K562 (cell line): ENCODE data around the gene MAMDC4. TPM values are rescaled to one million over a fixed set of nuclear protein-coding genes. Genes with fewer than 3 reads are reported as not detected.
A peak's percentile ranks its signal among the peaks of the same experiment; 100 is the strongest.

Experiments
- ATAC-seq: fragments of 200-7000 bp; cut with Tn5 transposase; 3 replicates; pipeline ENCODE4 v1.9.1; 2020; ENCODE audit warnings: moderate library complexity
- BruUV-seq: library from RNA; stranded (reverse); fragments of 400-500 nt; replicated peaks from 2 replicates; lab custom pipeline; 2021; lab: Mats Ljungman, UMichigan
- CTCF ChIA-PET: fragments of 300-600 bp; formaldehyde crosslinking; extraction: SDS; loops from one replicate; lab custom pipeline; 2021; ENCODE audit warnings: low intra/inter-chr PET ratio; lab: Yijun Ruan, JAX
- POLR2A ChIA-PET: fragments of 300-600, 350-650 bp; sonication (Branson Sonifier 250); formaldehyde crosslinking; extraction: SDS; loops from one replicate; lab custom pipeline; 2021; ENCODE audit warnings: antibody characterized with exemption, inconsistent platforms; lab: Yijun Ruan, JAX
- DNase-seq, 4 experiments: peaks; one replicate each; pipeline versions ENCODE4 v3.0.0 to v3.0.0-alpha.2; 2011 to 2018; ENCODE audit warnings: low spot score in 3 of 4, mixed read lengths in 3 of 4; ENCODE audit errors: extremely low read depth in 1 of 4
- FAIRE-seq: peaks from 2 replicates; lab custom pipeline; 2011; peaks lifted over from hg19 to GRCh38; lab: Jason Lieb, UNC
- H2AFZ ChIP-seq: 2 replicates; pipeline ENCODE4 v1.6.0; 2011; ENCODE audit warnings: low read depth, low read length, control low read depth, inconsistent platforms
- H3K27ac ChIP-seq: fragments of 200-600 bp; 3 replicates; pipeline ENCODE4 v1.8.0; 2011; ENCODE audit warnings: low read depth, mild to moderate bottlenecking, control low read depth, inconsistent platforms, low read length, moderate library complexity, mixed read lengths; ENCODE audit errors: extremely low read depth
- H3K27me3 ChIP-seq, 2 experiments: fragments of 300-600 bp in 1 of 2; 2 replicates in 1 of 2; 3 replicates in 1 of 2; pipeline versions ENCODE4 v1.6.0 to v1.8.0; 2011; ENCODE audit warnings: inconsistent platforms in 2 of 2, low read length in 2 of 2, mild to moderate bottlenecking in 1 of 2, mixed read lengths in 1 of 2, moderate library complexity in 1 of 2; ENCODE audit not compliant: control insufficient read depth in 2 of 2, insufficient read depth in 2 of 2
- H3K36me3 ChIP-seq: fragments of 300-600 bp; 3 replicates; pipeline ENCODE4 v1.8.0; 2011; ENCODE audit warnings: mild to moderate bottlenecking, low read length, inconsistent platforms; ENCODE audit not compliant: control insufficient read depth, insufficient read depth
- H3K4me1 ChIP-seq, 2 experiments: fragments of 200-600 bp in 1 of 2; replicated peaks in 1 of 2; 2 replicates in 1 of 2; 3 replicates in 1 of 2; pipeline versions ENCODE4 v1.5.1 to v1.8.0; 2011; ENCODE audit warnings: inconsistent platforms in 2 of 2, low read length in 2 of 2, mild to moderate bottlenecking in 1 of 2, mixed read lengths in 1 of 2, moderate library complexity in 1 of 2; ENCODE audit not compliant: control insufficient read depth in 2 of 2, insufficient read depth in 2 of 2
- H3K4me2 ChIP-seq: 2 replicates; pipeline ENCODE4 v1.6.1; 2011; ENCODE audit warnings: low read length, control low read depth, inconsistent platforms, mixed read lengths; ENCODE audit not compliant: insufficient read depth
- H3K4me3 ChIP-seq: fragments of 200-600 bp; sonication (generic), shearing (Covaris generic); 2 replicates; pipeline ENCODE4 v1.5.1; 2016; ENCODE audit warnings: control low read depth, inconsistent platforms
- H3K79me2 ChIP-seq: fragments of 200-600 bp; 3 replicates; pipeline ENCODE4 v1.8.0; 2011; ENCODE audit warnings: low read length, inconsistent platforms; ENCODE audit not compliant: control insufficient read depth, insufficient read depth
- H3K9ac ChIP-seq, 2 experiments: 2 replicates each; pipeline versions ENCODE4 v1.6.0 to v1.6.1; 2011; ENCODE audit warnings: low read depth in 2 of 2, low read length in 2 of 2, control low read depth in 1 of 2, inconsistent platforms in 1 of 2, mild to moderate bottlenecking in 1 of 2, mixed read lengths in 1 of 2; ENCODE audit not compliant: insufficient read depth in 1 of 2
- H3K9me1 ChIP-seq: one replicate; pipeline ENCODE4 v1.6.0; 2011; ENCODE audit warnings: inconsistent platforms, mild to moderate bottlenecking, low read length, moderate library complexity; ENCODE audit not compliant: control insufficient read depth, insufficient read depth
- H3K9me3 ChIP-seq: replicated peaks from 2 replicates; pipeline ENCODE4 v1.5.1; 2011; ENCODE audit warnings: low read depth, low read length, inconsistent platforms; ENCODE audit not compliant: control insufficient read depth, insufficient read depth
- H4K20me1 ChIP-seq: replicated peaks from 2 replicates; pipeline ENCODE4 v1.6.1; 2011; ENCODE audit warnings: low read length, inconsistent platforms, mixed read lengths; ENCODE audit not compliant: control insufficient read depth, insufficient read depth
- CBFA2T3 ChIP-seq: fragments of 450-650 bp; IDR thresholded peaks from 2 replicates; pipeline ENCODE4 v1.6.1; 2017
- ETS1 ChIP-seq: conservative IDR thresholded peaks from 2 replicates; pipeline ENCODE4 v1.6.1; 2011; ENCODE audit warnings: low read depth, mild to moderate bottlenecking, low read length; ENCODE audit not compliant: control insufficient read depth
- LARP7 ChIP-seq: fragments of 450-650 bp; IDR thresholded peaks from 2 replicates; pipeline ENCODE4 v1.6.1; 2016
- MAFG ChIP-seq: fragments of 450-650 bp; conservative IDR thresholded peaks from 2 replicates; pipeline ENCODE4 v1.6.1; 2016; ENCODE audit warnings: missing genetic modification characterization, missing compliant biosample characterization
- NFATC3 ChIP-seq: fragments of 450-650 bp; IDR thresholded peaks from 2 replicates; pipeline ENCODE4 v1.6.1; 2017; ENCODE audit warnings: mild to moderate bottlenecking
- NFIX ChIP-seq: fragments of 250-450 bp; sonication (Bioruptor Pico); IDR thresholded peaks from 2 replicates; pipeline ENCODE4 v1.4.0; 2020; ENCODE audit warnings: low read depth, mild to moderate bottlenecking, moderate library complexity
- PCBP2 ChIP-seq: fragments of 200-400 bp; formaldehyde crosslinking; IDR thresholded peaks from 2 replicates; pipeline ENCODE4 v1.6.1; 2018; ENCODE audit warnings: low read length, low read depth, mild to moderate bottlenecking, moderate library complexity; ENCODE audit not compliant: poor library complexity, severe bottlenecking
- PHB ChIP-seq: fragments of 250-450 bp; sonication (Bioruptor Pico); IDR thresholded peaks from 2 replicates; pipeline ENCODE4 v1.5.0; 2021
- POLR2A ChIP-seq: fragments of 450-650 bp; conservative IDR thresholded peaks from 2 replicates; pipeline ENCODE4 v1.6.1; 2016
- POLR2G ChIP-seq: fragments of 200-400 bp; formaldehyde crosslinking; IDR thresholded peaks from 2 replicates; pipeline ENCODE4 v1.6.1; 2017; ENCODE audit warnings: low read depth, mild to moderate bottlenecking, antibody characterized with exemption, low read length, moderate library complexity
- POLR3A ChIP-seq: IDR thresholded peaks from 2 replicates; pipeline ENCODE4 v1.6.1; 2011; ENCODE audit warnings: borderline replicate concordance, mild to moderate bottlenecking, moderate library complexity; ENCODE audit not compliant: insufficient read length, insufficient read depth; ENCODE audit errors: extremely low read depth
- RBFOX2 ChIP-seq: fragments of 200-400 bp; formaldehyde crosslinking; IDR thresholded peaks from 2 replicates; pipeline ENCODE4 v1.6.1; 2017; ENCODE audit warnings: low read depth, mild to moderate bottlenecking, low read length, moderate library complexity
- RBM22 ChIP-seq: fragments of 200-400 bp; formaldehyde crosslinking; IDR thresholded peaks from 2 replicates; pipeline ENCODE4 v1.6.1; 2018; ENCODE audit warnings: low read length, low read depth; ENCODE audit not compliant: poor library complexity, severe bottlenecking
- TEAD1 ChIP-seq, 2 experiments: fragments of 450-650 bp in 1 of 2; sonication (generic) in 1 of 2; formaldehyde crosslinking; IDR thresholded peaks; 2 replicates each; pipeline versions ENCODE4 v1.4.0 to v1.8.0; 2020 to 2022; ENCODE audit warnings: mild to moderate bottlenecking in 2 of 2, missing genetic modification reagents in 1 of 2
- ZNF324 ChIP-seq: fragments of 250-450 bp; sonication (Bioruptor Pico); IDR thresholded peaks from 2 replicates; pipeline ENCODE4 v1.4.0; 2020; ENCODE audit warnings: mild to moderate bottlenecking
- WGBS: fragments of 100-300 bp; shearing (Covaris generic); methylation state at CpG from one replicate; pipeline ENCODE4 v1.1.6; 2016; ENCODE audit warnings: low coverage, mixed read lengths; ENCODE audit not compliant: insufficient coverage; ENCODE audit errors: missing lambda C conversion rate; 5-methylcytosine and 5-hydroxymethylcytosine counted together
- in situ Hi-C: fragments of 300-500 bp; cut with MboI; formaldehyde crosslinking; loops from 4 replicates; pipeline ENCODE4 v1.15.0; 2018; ENCODE audit warnings: inconsistent platforms, mixed read lengths
- intact Hi-C: fragments of 100-400 bp; cut with micrococcal nuclease; formaldehyde crosslinking; loops from 2 replicates; pipeline ENCODE4 v1.14.2; 2022
- polyA plus RNA-seq, 8 experiments: library from polyadenylated mRNA; depleted of rRNA in 4 of 8; stranded (reverse) in 5 of 8; unstranded in 3 of 8; fragments of >200 nt; fragmentation: Nextera tagmentation in 2 of 8; fragmentation: Illumina TruSeq in 1 of 8; extraction: Ambion mirVana in 2 of 8; extraction: Trizol in 1 of 8; gene quantifications; 2 replicates each; pipeline versions ENCODE4 v1.2.1 to v1.2.3, GENCODE V29; 2011 to 2014; ENCODE audit warnings: inconsistent platforms in 1 of 8, missing spikeins in 1 of 8
- total RNA-seq, 7 experiments: library from RNA; depleted of rRNA in 6 of 7; stranded (reverse); fragments of >200 nt in 6 of 7; fragmentation: Illumina TruSeq in 2 of 7; extraction: Trizol in 2 of 7; gene quantifications; 2 replicates each; pipeline versions ENCODE4 v1.2.1 to v1.2.3, GENCODE V29; 2011 to 2021; ENCODE audit warnings: low replicate concordance in 1 of 7
- TF ChIP-seq, protein P1 (sequence below): fragments of 250-450 bp; sonication (Bioruptor Pico); IDR thresholded peaks from 2 replicates; pipeline ENCODE4 v1.8.0; 2022; ENCODE audit warnings: inconsistent platforms, mild to moderate bottlenecking, moderate library complexity, borderline replicate concordance
- TF ChIP-seq, protein P2 (sequence below): sonication (generic); formaldehyde crosslinking; IDR thresholded peaks from 2 replicates; pipeline ENCODE4 v1.4.0; 2020; ENCODE audit warnings: mild to moderate bottlenecking, missing genetic modification reagents

The MAMDC4 gene
- total and polyA plus RNA-seq, 9 of the 15 experiments (the other 6 are each of a cell fraction or from before 2014, with no cell fraction given) = 0.03 to 10.8 (median 1.5) TPM

GRCh38 chr9:136850866-136851775 is 1.0 kb upstream of the MAMDC4 start:
- H2AFZ ChIP-seq = no peak overlapping the region
- no peak for ATAC-seq
- no peak overlapping the region for H3K27ac ChIP-seq
- H4K20me1 ChIP-seq = 0 out of 2 replicates have a peak, but pooled peaks cover 7% of the 10 kb centered on the region
- whole genome bisulfite sequencing = 90% methylated on average over 20 of the region's 23 CpGs
- no TSS peak for BruUV-seq
- peak overlapping the region in 1 of 2 experiments; percentile 97; a peak in 2 of 4 replicates for H3K9ac ChIP-seq
- DNase-seq = no peak
- FAIRE-seq = no peak
- H3K27me3 ChIP-seq = no peaks in the 10 kb centered on the region
- peaks cover 9 to 88% of the 10 kb centered on the region in 2 experiments; a peak in 4 of 5 replicates for H3K4me1 ChIP-seq
- POLR2A ChIA-PET = interaction anchor here (0.6 to 1.5 kb wide), 4 partner anchors 11 to 160 kb away, joined by 3 to 8 read pairs (median 4); partner anchors contain the start of gene EDF1
- CTCF ChIA-PET = no interaction called here
- H3K4me2 ChIP-seq = no peak overlapping the region
- peaks cover 29% of the 10 kb centered on the region; the same call in 1 of the 3 replicates for H3K36me3 ChIP-seq
- intact Hi-C loops = no loop called here
- H3K79me2 ChIP-seq = peaks cover 27% of the 10 kb centered on the region
- H3K4me3 ChIP-seq = no peak overlapping the region
- in situ Hi-C loops = no loop called here
- H3K9me3 ChIP-seq = no peaks in the 10 kb centered on the region
- no peaks in the 10 kb centered on the region for H3K9me1 ChIP-seq
- TF ChIP-seq POLR3A (no peak), ZNF324 (CRISPR knock-in tag) (no peak), LARP7 (no peak), RBFOX2 (peak; percentile 18; the same call in 1 of the 2 replicates), PHB (CRISPR knock-in tag) (no peak), POLR2G (peak; percentile 72), NFATC3 (no peak), PCBP2 (no peak), ETS1 (no peak), POLR2A (no peak), NFIX (CRISPR knock-in tag) (no peak), RBM22 (peak; percentile 82), CBFA2T3 (no peak), MAFG (tag) (no peak), TEAD1 (CRISPR knock-in tag; IDR thresholded peaks at IDR 0.05) (no peak)
- TF ChIP-seq, protein P1, sequence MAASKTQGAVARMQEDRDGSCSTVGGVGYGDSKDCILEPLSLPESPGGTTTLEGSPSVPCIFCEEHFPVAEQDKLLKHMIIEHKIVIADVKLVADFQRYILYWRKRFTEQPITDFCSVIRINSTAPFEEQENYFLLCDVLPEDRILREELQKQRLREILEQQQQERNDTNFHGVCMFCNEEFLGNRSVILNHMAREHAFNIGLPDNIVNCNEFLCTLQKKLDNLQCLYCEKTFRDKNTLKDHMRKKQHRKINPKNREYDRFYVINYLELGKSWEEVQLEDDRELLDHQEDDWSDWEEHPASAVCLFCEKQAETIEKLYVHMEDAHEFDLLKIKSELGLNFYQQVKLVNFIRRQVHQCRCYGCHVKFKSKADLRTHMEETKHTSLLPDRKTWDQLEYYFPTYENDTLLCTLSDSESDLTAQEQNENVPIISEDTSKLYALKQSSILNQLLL (CRISPR knock-in tag) = no peak
- TF ChIP-seq, protein P2, sequence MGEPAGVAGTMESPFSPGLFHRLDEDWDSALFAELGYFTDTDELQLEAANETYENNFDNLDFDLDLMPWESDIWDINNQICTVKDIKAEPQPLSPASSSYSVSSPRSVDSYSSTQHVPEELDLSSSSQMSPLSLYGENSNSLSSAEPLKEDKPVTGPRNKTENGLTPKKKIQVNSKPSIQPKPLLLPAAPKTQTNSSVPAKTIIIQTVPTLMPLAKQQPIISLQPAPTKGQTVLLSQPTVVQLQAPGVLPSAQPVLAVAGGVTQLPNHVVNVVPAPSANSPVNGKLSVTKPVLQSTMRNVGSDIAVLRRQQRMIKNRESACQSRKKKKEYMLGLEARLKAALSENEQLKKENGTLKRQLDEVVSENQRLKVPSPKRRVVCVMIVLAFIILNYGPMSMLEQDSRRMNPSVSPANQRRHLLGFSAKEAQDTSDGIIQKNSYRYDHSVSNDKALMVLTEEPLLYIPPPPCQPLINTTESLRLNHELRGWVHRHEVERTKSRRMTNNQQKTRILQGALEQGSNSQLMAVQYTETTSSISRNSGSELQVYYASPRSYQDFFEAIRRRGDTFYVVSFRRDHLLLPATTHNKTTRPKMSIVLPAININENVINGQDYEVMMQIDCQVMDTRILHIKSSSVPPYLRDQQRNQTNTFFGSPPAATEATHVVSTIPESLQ (CRISPR knock-in tag) = no peak
